D721Med (cell line): ENCODE measurements around the gene FRAT1.

Experiments used
- DNase-seq: peaks from one replicate; pipeline ENCODE4 v3.0.0; 2011; ENCODE audit warnings: low spot score; ENCODE audit not compliant: insufficient read length
- FAIRE-seq: peaks from 2 replicates; lab custom pipeline; 2011; peaks lifted over from hg19 to GRCh38; lab: Jason Lieb, UNC
- TF ChIP-seq, protein P1 (sequence below): IDR thresholded peaks from 2 replicates; pipeline ENCODE4 v1.5.1; 2012; ENCODE audit warnings: mild to moderate bottlenecking, control low read depth; ENCODE audit not compliant: insufficient read depth; ENCODE audit errors: missing control alignments

Gene FRAT1

DNA sequence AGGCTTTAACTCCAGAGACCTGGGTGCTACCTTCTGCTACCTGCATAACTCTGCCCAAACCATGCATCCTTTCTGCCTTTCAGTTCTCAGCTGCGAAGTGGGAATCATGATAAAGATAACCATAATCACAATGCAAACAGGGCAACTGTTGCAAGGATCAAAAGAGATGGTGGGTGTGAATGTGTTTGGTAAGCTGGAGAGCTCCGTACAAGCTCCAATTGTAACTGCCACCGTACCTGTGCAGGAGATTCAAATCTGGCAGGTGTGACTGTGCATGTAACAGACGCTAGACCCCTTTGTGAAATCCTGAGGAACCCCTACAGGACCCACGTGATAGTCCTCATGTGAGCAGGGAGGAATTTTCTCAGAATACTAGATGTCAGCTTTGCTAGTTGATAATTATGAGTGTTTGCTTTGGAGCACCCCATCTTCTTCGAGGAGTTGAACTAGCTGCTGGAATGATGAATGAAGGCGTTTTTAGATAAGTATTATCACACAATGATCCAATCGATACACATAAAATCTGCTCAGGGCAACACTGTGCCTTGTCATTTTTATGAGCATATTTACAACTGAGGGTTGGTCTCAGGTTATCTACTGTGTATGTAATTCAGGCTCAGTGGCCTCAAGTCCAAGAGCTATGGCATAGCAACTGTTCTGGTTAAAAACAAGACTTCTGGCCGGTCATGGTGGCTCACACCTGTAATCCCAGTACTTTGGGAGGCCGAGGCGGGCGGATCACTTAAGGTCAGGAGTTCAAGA lies 30.9 kb downstream of the FRAT1 start:
- no peak for FAIRE-seq
- TF ChIP-seq, protein P1, sequence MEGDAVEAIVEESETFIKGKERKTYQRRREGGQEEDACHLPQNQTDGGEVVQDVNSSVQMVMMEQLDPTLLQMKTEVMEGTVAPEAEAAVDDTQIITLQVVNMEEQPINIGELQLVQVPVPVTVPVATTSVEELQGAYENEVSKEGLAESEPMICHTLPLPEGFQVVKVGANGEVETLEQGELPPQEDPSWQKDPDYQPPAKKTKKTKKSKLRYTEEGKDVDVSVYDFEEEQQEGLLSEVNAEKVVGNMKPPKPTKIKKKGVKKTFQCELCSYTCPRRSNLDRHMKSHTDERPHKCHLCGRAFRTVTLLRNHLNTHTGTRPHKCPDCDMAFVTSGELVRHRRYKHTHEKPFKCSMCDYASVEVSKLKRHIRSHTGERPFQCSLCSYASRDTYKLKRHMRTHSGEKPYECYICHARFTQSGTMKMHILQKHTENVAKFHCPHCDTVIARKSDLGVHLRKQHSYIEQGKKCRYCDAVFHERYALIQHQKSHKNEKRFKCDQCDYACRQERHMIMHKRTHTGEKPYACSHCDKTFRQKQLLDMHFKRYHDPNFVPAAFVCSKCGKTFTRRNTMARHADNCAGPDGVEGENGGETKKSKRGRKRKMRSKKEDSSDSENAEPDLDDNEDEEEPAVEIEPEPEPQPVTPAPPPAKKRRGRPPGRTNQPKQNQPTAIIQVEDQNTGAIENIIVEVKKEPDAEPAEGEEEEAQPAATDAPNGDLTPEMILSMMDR = no peak
- DNase-seq = no peak

DNA sequence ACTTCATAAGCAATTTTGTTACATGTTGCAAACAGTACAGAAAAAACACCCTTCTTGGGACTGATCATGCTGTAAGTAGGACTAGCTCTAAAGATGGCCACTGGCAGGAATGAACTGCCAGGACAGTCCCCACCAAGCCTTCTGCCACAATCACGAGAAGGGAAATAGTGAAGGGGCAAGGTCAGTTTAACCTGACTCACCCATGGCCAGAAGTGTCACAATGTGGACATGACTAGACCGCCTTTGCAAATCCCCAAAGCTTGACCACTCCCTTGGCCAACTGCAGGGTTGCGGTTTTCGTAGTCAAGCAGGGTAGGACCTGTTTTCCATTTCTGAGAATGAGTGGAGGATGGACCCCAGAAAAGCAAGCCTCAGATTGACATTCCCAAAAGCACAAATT lies 34.9 kb downstream of the FRAT1 start:
- TF ChIP-seq, protein P1 = no peak
- FAIRE-seq = no peak
- DNase-seq = no peak

DNA sequence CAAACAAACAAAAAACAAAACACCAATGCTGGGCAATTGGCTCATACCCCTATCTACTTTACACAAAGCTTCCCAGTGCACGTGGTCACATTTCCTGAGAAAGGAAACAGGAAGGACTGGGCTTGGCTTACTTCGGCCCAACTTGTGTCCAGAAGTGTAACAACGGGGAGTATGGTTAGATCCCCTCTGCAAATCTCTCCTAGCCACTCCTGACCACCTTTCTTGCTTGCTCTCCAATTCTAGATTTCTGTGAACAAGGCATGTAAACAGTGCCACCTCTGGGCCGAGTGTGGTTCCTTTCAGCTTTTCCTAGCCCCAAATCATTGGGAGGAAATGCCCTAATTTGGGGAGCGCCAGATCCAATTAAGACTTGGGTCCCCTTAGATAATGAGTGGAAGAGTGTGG lies 36.5 kb downstream of the FRAT1 start:
- FAIRE-seq = no peak
- DNase-seq = no peak
- TF ChIP-seq, protein P1 = peak; percentile 32

DNA sequence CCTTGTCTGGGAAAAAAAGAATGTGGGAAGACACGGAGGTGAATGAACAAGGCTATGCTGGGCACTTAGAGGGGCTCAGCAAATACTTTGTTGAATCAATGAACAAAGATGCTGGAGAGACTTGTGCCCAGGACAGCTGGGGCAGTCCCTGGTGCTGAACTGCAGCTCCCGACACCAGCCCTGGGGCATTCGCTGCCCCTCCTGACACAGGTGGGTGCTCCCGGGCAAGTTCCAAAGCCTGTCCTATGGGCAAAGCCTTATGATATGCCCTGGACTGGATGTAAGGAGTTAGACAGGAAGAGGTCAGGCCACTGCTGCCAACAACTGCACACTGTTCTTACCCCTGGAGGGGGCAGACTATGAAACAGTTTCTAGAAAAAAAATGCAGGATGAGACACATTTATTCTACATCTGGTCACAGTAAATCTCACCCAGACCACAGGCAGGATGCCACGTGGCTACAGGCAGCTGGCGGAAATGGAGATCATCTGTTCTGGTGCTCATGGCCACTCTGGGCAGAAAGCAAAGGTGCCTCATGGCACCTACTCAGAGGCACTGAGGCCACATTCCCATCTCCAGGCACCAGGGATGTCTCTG lies 37.3 kb downstream of the FRAT1 start:
- FAIRE-seq = no peak
- TF ChIP-seq, protein P1 = no peak
- no peak for DNase-seq

DNA sequence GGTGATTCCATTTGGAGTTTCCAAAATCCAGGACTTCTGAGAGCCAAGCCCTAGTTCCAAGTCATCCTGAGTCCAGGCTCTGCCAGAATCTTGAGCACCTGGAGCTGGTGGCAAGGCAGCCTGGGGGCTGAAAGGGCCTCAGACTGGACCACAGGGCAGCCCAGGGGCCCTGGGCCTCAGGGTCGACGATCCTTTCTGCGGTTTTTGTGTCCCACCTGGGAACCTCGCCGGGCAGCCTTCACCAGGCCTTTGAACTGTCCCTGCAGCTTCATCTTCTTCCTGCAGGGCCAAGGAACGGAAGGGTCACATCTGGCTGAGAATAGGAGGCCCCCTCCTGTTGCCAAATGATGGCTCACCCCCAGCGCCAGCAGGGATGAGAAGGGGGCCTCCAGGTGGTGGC lies 37.8 kb downstream of the FRAT1 start:
- FAIRE-seq (no peak), DNase-seq (no peak)
- TF ChIP-seq, protein P1 = no peak

DNA sequence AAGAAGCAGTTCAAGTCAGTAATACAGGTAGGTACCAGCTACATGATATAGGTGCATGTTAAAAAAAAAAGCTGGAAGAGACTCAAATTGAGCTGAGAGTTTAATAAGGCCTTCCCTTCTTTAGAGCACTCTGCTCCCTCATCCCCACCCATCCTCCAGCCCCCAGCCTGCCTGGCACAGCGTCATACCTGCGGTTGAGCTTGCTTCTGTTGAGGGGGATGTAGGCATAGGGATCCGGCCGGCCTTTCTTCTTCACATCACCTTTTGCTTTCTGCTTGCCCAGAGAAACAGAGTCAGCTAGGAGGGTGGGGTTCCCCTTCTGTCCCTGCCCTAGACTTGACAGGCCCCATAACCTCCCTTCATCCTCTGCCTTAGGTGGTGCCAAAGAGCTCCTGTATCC lies 39.3 kb downstream of the FRAT1 start:
- no peak for FAIRE-seq
- TF ChIP-seq, protein P1 = no peak
- no peak for DNase-seq

DNA sequence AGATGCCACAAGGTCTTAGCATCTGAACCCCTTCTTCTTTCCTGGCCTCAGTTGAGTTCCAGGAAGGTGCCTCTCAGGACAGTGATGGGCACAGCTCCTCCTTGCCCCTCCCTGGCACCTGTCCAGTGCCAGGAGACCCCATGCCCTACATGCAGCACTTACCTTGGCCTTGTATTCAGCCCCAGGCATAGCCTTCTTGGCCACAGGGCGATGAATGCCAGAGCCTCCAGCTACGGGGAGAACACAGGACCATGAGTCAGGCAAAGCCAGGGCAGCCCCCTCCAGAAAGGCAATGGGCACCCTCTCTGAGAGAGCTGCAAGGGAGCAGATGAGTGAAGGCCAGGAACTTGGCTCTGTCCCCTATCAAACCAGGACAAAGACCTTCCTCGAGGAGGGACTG lies 39.7 kb downstream of the FRAT1 start:
- FAIRE-seq (no peak), DNase-seq (no peak)
- TF ChIP-seq, protein P1 = no peak
